Measurements from ENCODE around the gene ALKBH5.

Gene ALKBH5

GRCh38 chr17:18161207-18162145 is 22.2 kb upstream of the ALKBH5 start:
- no peaks in the 10 kb centered on the region for H3K79me2 ChIP-seq (ENCODE audit: control insufficient read depth, low read length)
- H3K4me3 ChIP-seq (ENCODE audit: low read length) = no peak overlapping the region
- H3K27ac ChIP-seq (ENCODE audit: low read depth, low read length) = no peak overlapping the region
- no peaks in the 10 kb centered on the region for H3K9me3 ChIP-seq (ENCODE audit: control insufficient read depth, insufficient read depth, low read length)
- no peaks in the 10 kb centered on the region for H3K9me2 ChIP-seq (replicated peaks; ENCODE audit: control insufficient read depth, low read length)
- H3K4me1 ChIP-seq (ENCODE audit: control insufficient read depth, low read length) = peaks cover 11% of the 10 kb centered on the region
- H4K20me1 ChIP-seq (ENCODE audit: control insufficient read depth, insufficient read depth, low read depth, low read length) = no peaks in the 10 kb centered on the region
- TF ChIP-seq EZH2phosphoT487 (IDR thresholded peaks at IDR 0.05; ENCODE audit: borderline replicate concordance, low read length) = no peak
- no peak for TF ChIP-seq CTCF (IDR thresholded peaks at IDR 0.05; ENCODE audit: low read depth, low read length, poor library complexity, severe bottlenecking)
- H3K36me3 ChIP-seq (ENCODE audit: control insufficient read depth, low read length) = no peaks in the 10 kb centered on the region
- no peaks in the 10 kb centered on the region; the same call in 1 of the 2 replicates for H3F3A ChIP-seq (ENCODE audit: control insufficient read depth, insufficient read depth)
- peaks cover 3% of the 10 kb centered on the region; the same call in 1 of the 2 replicates for H3K27me3 ChIP-seq (ENCODE audit: control insufficient read depth, low read length)
- H3K4me2 ChIP-seq (ENCODE audit: low read length) = no peak overlapping the region

- H3K36me3 ChIP-seq (ENCODE audit: control insufficient read depth, low read length) = no peaks in the 10 kb centered on the region
- H3K9me3 ChIP-seq (ENCODE audit: control insufficient read depth, insufficient read depth, low read length) = no peaks in the 10 kb centered on the region; the same call in 1 of the 2 replicates
- no peaks in the 10 kb centered on the region; the same call in 1 of the 2 replicates for H3F3A ChIP-seq (ENCODE audit: control insufficient read depth, insufficient read depth)
- no peak for TF ChIP-seq CTCF (IDR thresholded peaks at IDR 0.05; ENCODE audit: low read depth, low read length, poor library complexity, severe bottlenecking)
- TF ChIP-seq EZH2phosphoT487 (IDR thresholded peaks at IDR 0.05; ENCODE audit: borderline replicate concordance, low read length) = no peak
- peaks cover 3% of the 10 kb centered on the region; the same call in 1 of the 2 replicates for H3K27me3 ChIP-seq (ENCODE audit: control insufficient read depth, low read length)
- no peak overlapping the region for H3K27ac ChIP-seq (ENCODE audit: low read depth, low read length)
- peaks cover 2% of the 10 kb centered on the region for H3K4me1 ChIP-seq (ENCODE audit: control insufficient read depth, low read length)
- H3K4me2 ChIP-seq (ENCODE audit: low read length) = no peak overlapping the region
- no peak overlapping the region for H3K4me3 ChIP-seq (ENCODE audit: low read length)
- H3K79me2 ChIP-seq (ENCODE audit: control insufficient read depth, low read length) = no peaks in the 10 kb centered on the region
- no peaks in the 10 kb centered on the region for H4K20me1 ChIP-seq (ENCODE audit: control insufficient read depth, insufficient read depth, low read depth, low read length)
- no peaks in the 10 kb centered on the region for H3K9me2 ChIP-seq (replicated peaks; ENCODE audit: control insufficient read depth, low read length)
Observed at GRCh38 chr17:18163547-18163946, 20.1 kb upstream of the ALKBH5 start.

- no peaks in the 10 kb centered on the region for H3K9me2 ChIP-seq (replicated peaks; ENCODE audit: control insufficient read depth, low read length)
- H3K4me3 ChIP-seq (ENCODE audit: low read length) = no peak overlapping the region
- no peaks in the 10 kb centered on the region for H3K79me2 ChIP-seq (ENCODE audit: control insufficient read depth, low read length)
- H3K9me3 ChIP-seq (ENCODE audit: control insufficient read depth, insufficient read depth, low read length) = no peaks in the 10 kb centered on the region; the same call in 1 of the 2 replicates
- no peaks in the 10 kb centered on the region for H3F3A ChIP-seq (ENCODE audit: control insufficient read depth, insufficient read depth)
- TF ChIP-seq CTCF (IDR thresholded peaks at IDR 0.05; ENCODE audit: low read depth, low read length, poor library complexity, severe bottlenecking) (peak; percentile 20), EZH2phosphoT487 (IDR thresholded peaks at IDR 0.05; ENCODE audit: borderline replicate concordance, low read length) (no peak)
- H3K4me1 ChIP-seq (ENCODE audit: control insufficient read depth, low read length) = no peaks in the 10 kb centered on the region
- no peak overlapping the region for H3K27ac ChIP-seq (ENCODE audit: low read depth, low read length)
- no peaks in the 10 kb centered on the region for H4K20me1 ChIP-seq (ENCODE audit: control insufficient read depth, insufficient read depth, low read depth, low read length)
- H3K4me2 ChIP-seq (ENCODE audit: low read length) = no peak overlapping the region
- 0 out of 2 replicates have a peak, but pooled peaks cover 1% of the 10 kb centered on the region for H3K27me3 ChIP-seq (ENCODE audit: control insufficient read depth, low read length)
- no peaks in the 10 kb centered on the region for H3K36me3 ChIP-seq (ENCODE audit: control insufficient read depth, low read length)
Observed at GRCh38 chr17:18166894-18167293, 16.7 kb upstream of the ALKBH5 start.
